OCI-LY3 (cell line): ENCODE data around the gene PIGC.

Experiments
- H2AFZ ChIP-seq: fragments of 200-600, 300-600 bp; shearing (Covaris generic); 2 replicates; pipeline ENCODE4 v1.6.0; 2014; ENCODE audit warnings: antibody characterized with exemption, low read depth, low read length
- H3K27ac ChIP-seq: fragments of 200-600, 300-600 bp; sonication (generic); 2 replicates; pipeline ENCODE4 v1.5.1; 2014; ENCODE audit warnings: mild to moderate bottlenecking, low read length, moderate library complexity, mixed read lengths
- H3K27me3 ChIP-seq: fragments of 200-600, 300-600 bp; sonication (generic); 2 replicates; pipeline ENCODE4 v1.6.1; 2014; ENCODE audit warnings: low read depth, low read length, mixed read lengths
- H3K36me3 ChIP-seq: fragments of 200-600, 300-600 bp; sonication (generic); replicated peaks from 2 replicates; pipeline ENCODE3; 2014; ENCODE audit warnings: low read depth, low read length, mixed read lengths
- H3K4me1 ChIP-seq: fragments of 300-600, 200-600 bp; sonication (generic); 2 replicates; pipeline ENCODE4 v1.6.1; 2014; ENCODE audit warnings: low read length, mixed read lengths
- H3K4me2 ChIP-seq: fragments of 200-600, 300-600 bp; sonication (generic); 2 replicates; pipeline ENCODE4 v1.6.1; 2014; ENCODE audit warnings: low read length, mixed read lengths
- H3K4me3 ChIP-seq: fragments of 300-600, 200-600 bp; sonication (generic); 2 replicates; pipeline ENCODE4 v1.5.1; 2014; ENCODE audit warnings: antibody characterized with exemption, mild to moderate bottlenecking, low read length, moderate library complexity
- H3K79me2 ChIP-seq: fragments of 300-600, 200-600 bp; shearing (Covaris generic); 2 replicates; pipeline ENCODE4 v1.6.1; 2014; ENCODE audit warnings: mild to moderate bottlenecking, low read length, mixed read lengths
- H3K9ac ChIP-seq: fragments of 300-600, 200-600 bp; shearing (Covaris generic); 2 replicates; pipeline ENCODE4 v1.6.0; 2014; ENCODE audit warnings: mild to moderate bottlenecking, low read length, moderate library complexity
- H3K9me3 ChIP-seq: fragments of 200-600, 300-600 bp; shearing (Covaris generic); 2 replicates; pipeline ENCODE4 v1.6.1; 2014; ENCODE audit warnings: low read length, mixed read lengths; ENCODE audit not compliant: insufficient read depth
- H4K20me1 ChIP-seq: fragments of 200-600, 300-600 bp; sonication (generic); 2 replicates; pipeline ENCODE4 v1.6.1; 2016; ENCODE audit warnings: low read length, mixed read lengths; ENCODE audit not compliant: insufficient read depth
- CTCF ChIP-seq: fragments of 200-600, 300-600 bp; sonication (generic); IDR thresholded peaks from 2 replicates; pipeline ENCODE4 v1.5.1; 2014; ENCODE audit warnings: antibody characterized with exemption, low read length, low read depth
- EZH2phosphoT487 ChIP-seq: fragments of 200-600 bp; shearing (Covaris generic); IDR thresholded peaks from 2 replicates; pipeline ENCODE4 v1.6.1; 2018; ENCODE audit warnings: antibody characterized with exemption, mixed run types, low read depth

PIGC gene

GRCh38 chr1:172452536-172453152, 8.8 kb upstream of the PIGC start:
- H3K27ac ChIP-seq: no peak overlapping the region
- H3K27me3 ChIP-seq: no peaks in the 10 kb centered on the region
- no peak overlapping the region for H2AFZ ChIP-seq
- no peaks in the 10 kb centered on the region for H3K36me3 ChIP-seq
- no peaks in the 10 kb centered on the region for H4K20me1 ChIP-seq
- H3K9me3 ChIP-seq: no peaks in the 10 kb centered on the region
- H3K4me2 ChIP-seq: no peak overlapping the region
- no peaks in the 10 kb centered on the region for H3K79me2 ChIP-seq
- peaks cover 27% of the 10 kb centered on the region for H3K4me1 ChIP-seq
- TF ChIP-seq EZH2phosphoT487 (no peak), CTCF (no peak)
- no peak overlapping the region for H3K9ac ChIP-seq
- no peak overlapping the region for H3K4me3 ChIP-seq

DNA sequence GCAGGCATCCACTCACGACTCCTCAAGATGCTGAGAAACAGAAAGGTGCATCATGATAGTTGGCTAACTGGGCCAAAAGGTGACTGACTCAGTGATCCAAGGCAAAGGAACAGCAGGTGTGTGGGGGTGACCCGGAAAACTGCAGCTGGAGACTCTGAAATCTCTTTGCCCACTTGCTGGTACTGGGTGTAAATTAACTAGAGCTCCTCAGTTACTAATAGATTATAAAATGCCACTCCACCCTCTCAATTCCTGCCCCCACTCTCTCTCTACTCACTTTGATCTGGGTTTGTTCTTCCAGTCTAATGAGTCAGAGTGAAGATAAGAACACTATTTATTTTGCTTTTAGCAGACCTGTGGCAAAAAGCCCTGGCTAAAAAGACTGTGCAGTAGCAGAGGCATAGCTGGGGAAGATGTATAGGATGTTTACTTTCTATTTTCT, 7.2 kb upstream of the PIGC start:
- Histone ChIP-seq H2AFZ (peak overlapping the region; percentile 97), H3K4me1 (peaks cover 27% of the 10 kb centered on the region), H3K4me2 (peak overlapping the region; percentile 72), H3K27me3 (no peaks in the 10 kb centered on the region), H3K4me3 (peak overlapping the region; percentile 69; the same call in 1 of the 2 replicates), H3K9ac (no peak overlapping the region), H3K9me3 (no peaks in the 10 kb centered on the region), H3K27ac (no peak overlapping the region), H4K20me1 (no peaks in the 10 kb centered on the region), H3K36me3 (no peaks in the 10 kb centered on the region), H3K79me2 (no peaks in the 10 kb centered on the region)
- TF ChIP-seq EZH2phosphoT487 (no peak), CTCF (no peak)

- no peak for TF ChIP-seq CTCF
- no peak for TF ChIP-seq EZH2phosphoT487
- peak overlapping the region; percentile 97 for H2AFZ ChIP-seq
- H3K4me1 ChIP-seq: peaks cover 27% of the 10 kb centered on the region
- H3K79me2 ChIP-seq: no peaks in the 10 kb centered on the region
- H3K4me3 ChIP-seq: peak overlapping the region; percentile 69
- no peaks in the 10 kb centered on the region for H3K9me3 ChIP-seq
- H3K27ac ChIP-seq: no peak overlapping the region
- H3K9ac ChIP-seq: peak overlapping the region; percentile 45; the same call in 1 of the 2 replicates
- H4K20me1 ChIP-seq: no peaks in the 10 kb centered on the region
- H3K36me3 ChIP-seq: no peaks in the 10 kb centered on the region
- no peaks in the 10 kb centered on the region for H3K27me3 ChIP-seq
- peak overlapping the region; percentile 72 for H3K4me2 ChIP-seq
These were observed 6.6 kb upstream of the PIGC start for GRCh38 chr1:172450524-172450885.

DNA sequence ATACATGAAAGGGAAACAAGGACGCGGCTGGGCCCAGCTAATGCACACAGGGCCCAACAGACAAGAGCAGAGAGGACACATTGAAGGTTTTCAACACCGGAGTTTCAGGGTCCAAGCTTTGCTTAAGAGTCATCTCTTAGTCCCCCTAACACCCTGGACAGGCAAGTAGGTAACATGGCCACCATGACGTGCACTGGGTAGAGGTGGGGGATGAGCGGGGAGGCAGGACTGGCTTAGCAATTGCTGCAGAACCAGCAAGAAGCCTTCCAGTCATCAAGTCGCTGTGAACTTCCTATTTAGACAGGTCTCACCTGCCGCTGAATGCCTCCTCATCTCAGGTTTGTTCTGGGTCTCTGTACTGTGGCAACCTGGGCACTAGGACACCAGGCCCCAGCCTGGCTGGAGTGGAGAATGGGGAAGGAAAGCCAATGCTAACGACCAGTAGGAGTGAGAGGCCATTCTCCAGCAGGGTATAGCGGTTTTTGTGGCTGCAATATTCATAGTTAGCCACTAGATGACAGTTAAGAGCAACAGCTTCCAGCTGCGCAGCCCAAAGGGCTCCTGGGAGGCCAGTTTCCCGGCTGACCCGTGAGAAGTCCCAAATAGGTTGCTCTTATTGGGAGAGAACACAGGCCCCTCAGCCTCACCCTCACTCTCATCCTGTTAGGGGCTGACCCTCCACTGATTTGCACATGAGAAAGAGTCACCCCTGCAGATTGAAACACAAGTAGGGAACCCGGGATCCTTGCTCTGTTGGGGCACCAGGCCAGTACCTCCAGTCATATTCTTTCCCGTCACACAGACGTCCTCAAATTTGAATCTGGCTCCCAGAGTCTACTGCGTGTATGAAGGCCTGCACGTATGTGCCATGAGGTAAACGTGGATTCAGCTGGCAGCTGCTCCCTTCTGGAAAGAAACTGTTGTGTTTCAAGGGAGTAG, 6.0 kb upstream of the PIGC start:
- H3K4me1 ChIP-seq: peaks cover 27% of the 10 kb centered on the region
- no peaks in the 10 kb centered on the region for H3K9me3 ChIP-seq
- H3K27ac ChIP-seq: no peak overlapping the region
- peak overlapping the region; percentile 97 for H2AFZ ChIP-seq
- peak overlapping the region; percentile 72 for H3K4me2 ChIP-seq
- no peaks in the 10 kb centered on the region for H4K20me1 ChIP-seq
- no peaks in the 10 kb centered on the region for H3K79me2 ChIP-seq
- TF ChIP-seq EZH2phosphoT487 (no peak), CTCF (peak; percentile 87)
- peak overlapping the region; percentile 45 for H3K9ac ChIP-seq
- H3K27me3 ChIP-seq: no peaks in the 10 kb centered on the region
- H3K36me3 ChIP-seq: no peaks in the 10 kb centered on the region
- H3K4me3 ChIP-seq: peak overlapping the region; percentile 69
